Spinal cord (tissue), 10 donors: ENCODE results near the gene VPS18. TPM values are rescaled to one million over a fixed set of nuclear protein-coding genes. Genes with fewer than 3 reads are reported as not detected.

Source experiments
- DNase-seq, 6 donors: peaks; one replicate each; pipeline versions ENCODE4 v3.0.0 to v3.0.0-alpha.2; 2013 to 2015; ENCODE audit warnings: low spot score in 6 of 6, low read depth in 4 of 6
- H3K27ac ChIP-seq: one replicate; pipeline ENCODE4 v1.5.1; 2013; ENCODE audit warnings: low read depth, low read length, control low read depth
- H3K27me3 ChIP-seq: one replicate; pipeline ENCODE4 v1.6.1; 2013; ENCODE audit warnings: low read length; ENCODE audit not compliant: control insufficient read depth, insufficient read depth
- H3K36me3 ChIP-seq: one replicate; pipeline ENCODE4 v1.6.1; 2013; ENCODE audit warnings: low read length; ENCODE audit not compliant: control insufficient read depth, insufficient read depth
- H3K4me1 ChIP-seq: one replicate; pipeline ENCODE4 v1.6.1; 2013; ENCODE audit warnings: low read length; ENCODE audit not compliant: control insufficient read depth, insufficient read depth
- H3K4me3 ChIP-seq: one replicate; pipeline ENCODE4 v1.5.1; 2013; ENCODE audit warnings: low read depth, low read length, control low read depth
- H3K9me3 ChIP-seq: one replicate; pipeline ENCODE4 v1.6.1; 2013; ENCODE audit warnings: low read length; ENCODE audit not compliant: control insufficient read depth, insufficient read depth
- WGBS: methylation state at CpG from one replicate; pipeline ENCODE4 v1.1.5; 2013; ENCODE audit warnings: missing lambda C conversion rate; ENCODE audit not compliant: insufficient coverage; 5-methylcytosine and 5-hydroxymethylcytosine counted together
- polyA plus RNA-seq, 2 donors: library from polyadenylated mRNA; unstranded; fragments of 120-200 nt; gene quantifications; one replicate each; pipeline ENCODE4 v1.2.1, GENCODE V29; 2013; ENCODE audit not compliant: insufficient read length in 2 of 2
- total RNA-seq, 2 donors: library from RNA; depleted of rRNA in 1 of 2; stranded (reverse); fragments of 120-200 nt in 1 of 2; fragments of >200 nt in 1 of 2; gene quantifications; one replicate each; pipeline versions ENCODE4 v1.2.3 to v1.2.4, GENCODE V29; 2013 to 2014
- donor health status: healthy.

VPS18 gene
- total and polyA plus RNA-seq, 4 donors = 19.9 to 23.1 (median 22.1) TPM

DNA sequence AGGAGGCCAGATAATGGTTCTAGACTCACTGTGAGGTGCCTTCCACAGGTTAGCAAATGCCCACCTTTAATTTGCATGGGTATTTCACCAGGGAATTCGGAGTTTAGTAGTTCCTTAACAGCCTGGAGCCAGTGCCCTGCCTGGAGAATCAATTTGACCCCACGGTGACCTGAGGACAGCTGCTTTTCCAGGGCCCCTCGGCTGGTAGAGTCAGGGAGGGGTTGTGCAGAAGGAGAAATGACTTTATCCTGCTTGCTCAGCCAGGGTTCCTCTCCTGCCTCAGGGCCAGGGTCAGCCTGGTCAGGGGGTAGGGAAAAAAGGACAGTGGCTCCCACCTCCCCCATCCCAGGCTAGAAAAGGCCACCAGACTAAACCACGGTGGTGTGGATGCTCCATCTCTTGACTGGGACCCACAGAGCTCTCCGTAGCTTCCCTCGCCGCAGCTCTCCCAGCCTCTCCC, 46.8 kb downstream of the VPS18 start:
- Histone ChIP-seq H3K4me1 (peaks cover 35% of the 10 kb centered on the region), H3K27ac (peak overlapping the region; percentile 42), H3K9me3 (no peaks in the 10 kb centered on the region), H3K36me3 (peaks cover 15% of the 10 kb centered on the region), H3K4me3 (peak overlapping the region; percentile 24), H3K27me3 (peaks cover 16% of the 10 kb centered on the region)
- WGBS = 11% methylated on average over 6 of the region's 7 CpGs
- no peak for DNase-seq

DNA sequence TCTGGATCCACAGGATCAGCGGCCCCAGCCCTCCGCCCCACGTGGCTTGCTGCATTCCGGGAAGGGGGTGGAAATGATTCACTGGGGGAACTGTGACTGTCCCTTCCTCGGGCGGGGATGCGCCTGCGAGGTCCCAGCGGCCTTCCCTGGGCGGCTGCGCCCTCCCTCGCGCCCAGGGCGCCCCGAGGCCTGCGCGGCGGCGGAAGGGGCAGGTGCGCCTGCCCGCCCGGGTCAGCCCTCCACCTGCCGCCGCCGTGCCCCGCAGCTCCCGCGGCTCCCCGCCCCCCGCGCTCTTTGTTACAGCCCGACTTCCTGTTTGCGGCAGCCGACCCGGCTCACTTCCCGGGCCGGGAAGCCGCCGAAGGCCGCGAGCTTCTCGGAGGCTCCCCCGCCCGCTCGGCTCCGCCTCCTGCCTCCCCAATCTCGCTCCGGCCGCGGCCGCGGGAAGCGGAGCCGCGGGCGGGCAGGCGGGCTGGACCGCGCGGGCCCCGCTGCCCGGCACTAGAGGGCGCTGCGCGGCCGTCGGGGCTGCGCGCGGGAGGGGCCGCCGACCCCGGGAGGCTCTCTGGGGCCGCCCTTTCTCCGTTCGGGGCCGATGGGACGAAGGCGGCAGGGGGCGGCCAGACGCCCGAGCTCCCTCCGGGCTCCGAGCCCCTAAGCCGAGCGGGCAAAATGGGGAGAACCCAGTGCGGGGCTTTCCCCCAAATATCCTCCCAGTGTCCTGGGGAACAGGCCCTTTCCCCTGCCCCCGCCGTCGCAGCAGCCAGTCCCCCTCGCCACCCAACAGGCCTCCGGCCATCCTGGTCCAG, 47.5 kb downstream of the VPS18 start:
- H3K9me3 ChIP-seq = no peaks in the 10 kb centered on the region
- WGBS = under 1% methylated on average over 88 of the region's 92 CpGs
- peaks cover 35% of the 10 kb centered on the region for H3K4me1 ChIP-seq
- H3K36me3 ChIP-seq = peaks cover 11% of the 10 kb centered on the region
- DNase-seq = peak in 2 of 6 donors; percentile 86
- H3K27me3 ChIP-seq = peaks cover 16% of the 10 kb centered on the region
- H3K4me3 ChIP-seq = peak overlapping the region; percentile 58
- peak overlapping the region; percentile 52 for H3K27ac ChIP-seq

DNA sequence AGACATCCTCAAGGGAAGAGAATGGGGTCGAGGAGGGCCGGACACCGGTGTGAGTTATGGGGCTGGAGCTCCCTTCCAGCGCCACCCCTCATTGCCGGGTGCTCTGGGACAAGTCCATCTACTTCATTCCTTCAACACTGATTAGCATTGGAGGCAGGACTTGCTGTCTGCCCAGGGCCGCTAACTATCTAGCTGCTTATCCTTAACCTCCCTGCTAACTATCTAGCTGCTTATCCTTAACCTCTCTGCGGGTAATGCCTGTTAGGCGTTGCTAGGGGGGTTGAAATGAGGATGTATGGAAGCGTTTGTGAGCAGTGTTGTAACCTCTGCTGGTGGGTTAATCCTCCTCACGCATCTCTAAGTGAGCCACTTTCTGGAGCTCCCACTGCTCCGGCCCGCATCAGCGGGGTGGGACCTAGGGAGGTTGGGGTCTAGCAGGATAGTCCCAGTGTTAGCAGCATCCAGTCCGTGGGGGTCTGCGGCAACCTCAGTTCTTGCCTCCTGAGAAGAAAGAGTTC, 48.1 kb downstream of the VPS18 start:
- H3K4me3 ChIP-seq = peak overlapping the region; percentile 58
- H3K36me3 ChIP-seq = peaks cover 11% of the 10 kb centered on the region
- no peak for DNase-seq
- H3K27me3 ChIP-seq = peaks cover 16% of the 10 kb centered on the region
- H3K4me1 ChIP-seq = peaks cover 32% of the 10 kb centered on the region
- 49% methylated on average over 10 of the region's 15 CpGs for WGBS
- peak overlapping the region; percentile 52 for H3K27ac ChIP-seq
- H3K9me3 ChIP-seq = no peaks in the 10 kb centered on the region

DNA sequence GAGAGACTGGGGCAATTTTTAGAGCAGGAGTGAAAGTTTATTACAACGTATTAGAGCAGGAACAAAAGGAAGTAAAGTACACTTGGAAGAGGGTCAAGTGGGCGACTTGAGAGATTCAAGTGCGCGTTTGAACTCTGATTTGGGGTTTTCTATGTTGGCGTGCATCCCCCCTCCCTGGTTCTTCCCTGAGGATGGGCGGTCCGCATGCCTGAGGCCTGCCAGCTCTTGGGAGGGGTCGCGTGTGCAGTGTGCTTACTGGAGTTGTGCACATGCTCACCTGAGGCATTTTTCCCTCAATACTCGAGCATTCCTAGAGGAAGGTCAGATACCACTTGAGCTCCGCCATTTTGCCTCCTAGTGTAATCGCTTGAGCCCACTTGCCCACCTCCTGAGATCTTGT, 48.6 kb downstream of the VPS18 start:
- Histone ChIP-seq H3K27me3 (peaks cover 16% of the 10 kb centered on the region), H3K36me3 (peaks cover 6% of the 10 kb centered on the region), H3K4me1 (peaks cover 28% of the 10 kb centered on the region), H3K4me3 (no peak overlapping the region), H3K9me3 (no peaks in the 10 kb centered on the region), H3K27ac (no peak overlapping the region)
- no peak for DNase-seq
- WGBS = 94% methylated on average over 8 of the region's 12 CpGs

DNA sequence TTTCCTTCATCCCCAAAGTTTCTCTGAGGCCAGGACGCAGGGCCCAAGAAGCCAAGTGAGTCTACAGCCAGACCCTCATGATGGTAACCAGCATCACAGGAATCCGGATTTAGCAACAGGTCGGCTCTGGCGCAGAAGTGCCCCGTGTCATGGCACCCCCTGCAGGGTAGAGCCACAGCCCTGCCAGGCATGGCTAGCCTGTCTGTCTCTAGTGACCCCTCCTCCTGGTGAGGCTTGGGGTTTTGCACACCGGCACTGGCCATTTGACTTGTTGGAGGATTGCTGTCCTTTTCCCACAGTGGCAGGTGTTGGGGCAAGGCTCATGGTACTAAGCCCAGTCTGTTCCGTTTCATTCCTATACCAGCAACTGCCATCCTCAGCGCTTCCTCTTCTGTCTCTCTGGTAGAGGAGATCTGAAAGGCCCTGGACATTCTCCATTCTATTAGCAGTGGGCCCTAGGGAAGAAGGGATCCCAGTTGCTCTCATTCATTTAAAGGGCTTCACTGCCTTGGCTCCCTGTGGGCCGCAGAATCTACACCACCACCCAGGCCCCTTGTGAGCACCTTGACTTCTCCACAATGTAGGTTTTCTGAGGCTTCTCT, 49.6 kb downstream of the VPS18 start:
- 97% methylated on average over 7 of the region's 9 CpGs for WGBS
- H3K9me3 ChIP-seq = no peaks in the 10 kb centered on the region

DNA sequence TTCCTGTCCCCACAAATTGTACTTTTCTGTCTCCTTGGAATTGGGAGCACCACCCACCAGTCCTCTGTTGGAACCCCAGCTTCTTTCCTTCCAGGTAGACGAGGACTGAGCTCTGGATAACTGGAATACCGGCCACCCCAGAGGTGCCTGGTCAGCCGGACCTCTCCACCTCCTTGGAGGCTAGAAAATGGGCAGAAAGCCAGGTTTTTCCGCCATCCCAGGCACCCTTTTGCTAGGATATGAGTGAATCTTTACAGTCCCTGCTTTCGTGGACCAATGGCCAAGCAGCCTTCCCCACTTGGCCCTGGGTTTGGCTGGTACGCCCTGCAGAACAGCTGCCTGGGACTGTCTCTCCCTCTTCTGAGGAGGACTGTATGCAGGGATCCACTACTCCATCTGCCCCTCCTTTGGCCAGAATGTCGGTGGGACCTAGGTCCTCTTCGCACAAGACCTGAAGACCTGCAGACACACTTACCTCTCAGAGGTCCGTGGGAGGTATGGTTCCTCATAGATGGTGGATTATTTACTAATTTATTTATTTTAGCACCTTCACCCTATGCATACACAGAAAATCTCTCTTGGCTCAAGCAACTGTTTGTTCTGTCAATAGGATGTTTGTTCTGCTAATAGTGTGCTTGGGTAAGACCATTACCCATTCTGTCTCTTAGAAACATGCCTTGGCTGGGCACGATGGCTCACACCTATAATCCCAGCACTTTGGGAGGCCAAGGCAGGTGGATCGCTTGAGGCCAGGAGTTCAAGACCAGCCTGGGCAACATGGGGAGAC, 50.5 kb downstream of the VPS18 start:
- no peaks in the 10 kb centered on the region for H3K36me3 ChIP-seq
- 89% methylated on average over 6 of the region's 11 CpGs for WGBS
- H3K27ac ChIP-seq = no peak overlapping the region
- H3K4me1 ChIP-seq = peaks cover 27% of the 10 kb centered on the region
- peaks cover 22% of the 10 kb centered on the region for H3K27me3 ChIP-seq
- H3K4me3 ChIP-seq = no peak overlapping the region
- H3K9me3 ChIP-seq = no peaks in the 10 kb centered on the region
- no peak for DNase-seq

More for the DNA sequence above, 49.6 kb downstream of the VPS18 start:
- DNase-seq = no peak
- H3K27me3 ChIP-seq = peaks cover 16% of the 10 kb centered on the region
- H3K36me3 ChIP-seq = no peaks in the 10 kb centered on the region
- peaks cover 27% of the 10 kb centered on the region for H3K4me1 ChIP-seq
- no peak overlapping the region for H3K27ac ChIP-seq
- no peak overlapping the region for H3K4me3 ChIP-seq

DNA sequence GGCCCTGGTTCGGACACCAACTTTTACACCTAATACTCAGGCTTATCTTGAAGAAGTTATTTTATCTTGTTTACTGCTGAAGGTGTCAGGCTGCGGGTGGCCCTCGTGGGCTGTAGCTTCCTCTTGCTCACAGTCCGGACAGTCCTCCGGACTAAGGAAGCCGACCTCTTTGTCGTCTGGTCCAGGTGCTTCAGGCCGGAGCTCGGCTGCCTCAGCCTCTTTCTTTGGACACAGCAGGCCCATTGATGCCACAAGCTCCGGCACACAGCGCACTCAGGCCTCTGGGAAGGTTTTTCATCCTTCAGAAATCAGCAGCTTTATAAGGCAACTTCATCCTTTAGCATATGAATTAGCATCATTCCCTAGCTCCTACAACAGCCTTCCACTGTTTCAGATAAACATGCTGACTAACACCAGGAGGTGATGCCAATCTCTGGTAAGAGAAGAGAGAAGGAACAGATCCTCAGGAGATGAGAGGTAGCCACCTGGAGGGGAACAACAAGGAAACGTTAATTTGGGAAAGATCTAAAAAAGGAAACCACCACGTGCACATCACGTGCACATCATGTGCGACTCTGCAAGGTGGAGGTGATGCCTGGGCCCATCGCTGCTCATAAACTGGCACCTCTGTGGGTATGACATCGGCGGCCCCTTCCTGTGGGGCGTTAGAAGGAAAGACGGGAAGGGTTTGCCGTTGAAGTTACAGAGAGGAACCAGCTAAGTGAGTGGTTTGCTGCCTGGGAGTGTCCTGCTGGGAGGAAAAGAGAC, 54.6 kb downstream of the VPS18 start:
- 76% methylated on average over 19 of the region's 21 CpGs for WGBS
- no peaks in the 10 kb centered on the region for H3K36me3 ChIP-seq

DNA sequence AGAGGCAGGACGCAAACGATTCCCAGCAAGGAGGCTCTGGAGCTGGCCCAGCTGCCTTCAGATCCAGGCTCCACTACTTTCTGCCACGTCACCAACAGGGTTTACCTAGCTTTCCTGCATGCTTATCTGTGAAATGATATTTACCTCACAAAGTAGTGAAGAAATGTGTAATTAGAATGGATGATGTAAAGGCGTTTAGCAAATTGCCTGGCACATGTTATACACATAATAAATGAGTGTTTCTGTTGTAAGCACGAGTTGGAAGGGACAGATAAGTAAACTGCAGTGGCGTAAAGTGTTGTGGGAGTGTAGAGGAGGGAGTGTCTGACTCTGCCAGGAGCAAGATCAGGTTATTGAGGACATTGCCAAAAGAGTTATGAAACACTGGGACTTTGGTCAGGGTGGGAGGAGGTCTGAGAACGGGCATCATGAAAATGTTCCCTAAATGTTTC, 55.5 kb downstream of the VPS18 start:
- H3K27ac ChIP-seq = no peak overlapping the region
- no peaks in the 10 kb centered on the region for H3K36me3 ChIP-seq
- WGBS = 50% methylated on average over 2 of the region's 7 CpGs
- H3K9me3 ChIP-seq = no peaks in the 10 kb centered on the region
- no peak for DNase-seq
- H3K4me1 ChIP-seq = peaks cover 21% of the 10 kb centered on the region
- H3K4me3 ChIP-seq = no peak overlapping the region
- H3K27me3 ChIP-seq = peaks cover 16% of the 10 kb centered on the region

More for the DNA sequence above, 54.6 kb downstream of the VPS18 start:
- peaks cover 17% of the 10 kb centered on the region for H3K4me1 ChIP-seq
- H3K4me3 ChIP-seq = no peak overlapping the region
- no peak overlapping the region for H3K27ac ChIP-seq
- DNase-seq = no peak
- peaks cover 22% of the 10 kb centered on the region for H3K27me3 ChIP-seq
- no peaks in the 10 kb centered on the region for H3K9me3 ChIP-seq

DNA sequence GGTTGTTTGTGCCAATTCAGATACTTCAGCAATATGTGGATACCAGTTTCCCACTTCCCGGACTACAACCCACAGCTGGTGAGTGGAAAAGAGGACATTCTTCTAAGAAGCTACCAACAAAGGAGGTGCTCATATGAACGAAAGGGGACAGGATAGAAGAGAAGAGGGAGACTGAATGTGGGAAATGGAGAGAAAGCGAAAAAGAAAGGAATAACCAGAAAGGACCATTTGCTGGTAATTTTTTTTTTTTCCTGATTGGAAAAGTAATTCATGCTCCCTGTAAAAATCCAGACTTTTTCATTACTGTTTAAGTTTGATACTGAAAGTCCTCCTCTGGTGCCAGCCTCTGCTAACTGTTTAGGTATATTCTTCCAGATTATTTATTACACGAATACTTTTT, 57.5 kb downstream of the VPS18 start:
- Histone ChIP-seq H3K4me1 (peaks cover 39% of the 10 kb centered on the region), H3K27ac (no peak overlapping the region), H3K9me3 (no peaks in the 10 kb centered on the region), H3K36me3 (peaks cover 17% of the 10 kb centered on the region), H3K27me3 (peaks cover 16% of the 10 kb centered on the region), H3K4me3 (no peak overlapping the region)
- WGBS = 71% methylated on average over 1 of the region's 4 CpGs
- DNase-seq = no peak
